Adrenal gland (tissue), 12 donors: ENCODE results near the gene EXTL1. TPM values are rescaled to one million over a fixed set of nuclear protein-coding genes. Genes with fewer than 3 reads are reported as not detected.

Experiments used
- DNase-seq, 7 donors: peaks; one replicate each; pipeline ENCODE4 v3.0.0-alpha.2; 2019 to 2020
- H3K27ac ChIP-seq, 5 donors: fragments of 200-600 bp; sonication (generic) in 4 of 5; 1 replicate in 3 of 5; 2 replicates in 2 of 5; pipeline versions ENCODE4 v1.5.1 to v1.8.0; 2016 to 2020; ENCODE audit warnings: mild to moderate bottlenecking in 1 of 5
- H3K27me3 ChIP-seq: fragments of 200-600 bp; 2 replicates; pipeline ENCODE4 v1.8.0; 2021
- H3K36me3 ChIP-seq, 2 donors: fragments of 200-600 bp; replicated peaks in 1 of 2; 1 replicate in 1 of 2; 2 replicates in 1 of 2; pipeline versions ENCODE4 v1.5.1 to v1.8.0; 2018 to 2022
- H3K4me1 ChIP-seq, 2 donors: fragments of 200-600 bp; replicated peaks in 1 of 2; 1 replicate in 1 of 2; 2 replicates in 1 of 2; pipeline versions ENCODE4 v1.5.1 to v1.8.0; 2018 to 2021
- H3K4me3 ChIP-seq, 4 donors: fragments of 200-600 bp; sonication (generic) in 3 of 4; one replicate each; pipeline ENCODE4 v1.5.1; 2016 to 2018
- H3K9me3 ChIP-seq, 3 donors: fragments of 200-600 bp; sonication (generic) in 1 of 3; replicated peaks in 1 of 3; 1 replicate in 2 of 3; 2 replicates in 1 of 3; pipeline versions ENCODE4 v1.5.1 to v1.8.0; 2016 to 2021
- CTCF ChIP-seq, 6 experiments: fragments of 450-650 bp in 4 of 6; fragments of 200-600 bp in 2 of 6; sonication (generic) in 1 of 6; IDR thresholded peaks; 1 replicate in 5 of 6; 2 replicates in 1 of 6; pipeline versions ENCODE4 v1.5.1 to v1.8.0; 2016 to 2021; ENCODE audit warnings: antibody characterized with exemption in 6 of 6, mild to moderate bottlenecking in 2 of 6, moderate library complexity in 1 of 6
- POLR2A ChIP-seq, 2 donors: fragments of 450-650 bp; IDR thresholded peaks; one replicate each; pipeline ENCODE4 v1.6.1; 2017; ENCODE audit warnings: antibody characterized with exemption in 2 of 2, mild to moderate bottlenecking in 2 of 2, moderate library complexity in 1 of 2
- WGBS, 4 donors: extraction: QIAGEN DNeasy Blood & Tissue Kit in 2 of 4; methylation state at CpG; one replicate each; pipeline versions ENCODE4 v1.1.5 to v1.1.7; 2013 to 2017; 5-methylcytosine and 5-hydroxymethylcytosine counted together
- intact Hi-C, 2 donors: fragments of 100-400 bp; cut with DNase I; formaldehyde crosslinking; loops; one replicate each; pipeline versions ENCODE4 v1.14.1 to v1.15.0; 2022 to 2023
- polyA plus RNA-seq, 3 donors: library from polyadenylated mRNA; stranded (reverse); fragments of 200-250 nt in 2 of 3; fragments of 350-450 nt in 1 of 3; fragmentation: Illumina TruSeq in 1 of 3; extraction: RNeasy Lipid Tissue Mini Kit (QIAGEN cat#74804) in 1 of 3; gene quantifications; one replicate each; pipeline ENCODE4 v1.2.3, GENCODE V29; 2013 to 2014
- total RNA-seq, 9 donors: library from RNA; depleted of rRNA in 4 of 9; stranded (reverse); fragments of >200 nt in 4 of 9; fragments of 120-200 nt in 1 of 9; fragmentation: NEBNext Ultra II Directional in 1 of 9; extraction: Animal tissue kit (Norgen Biotek cat#: 25700) in 1 of 9; gene quantifications; one replicate each; pipeline versions ENCODE4 v1.1.0 to v1.2.4, GENCODE V29; 2013 to 2023
- donor health status: healthy with polysubstance abuse.
- donor health status: Bipolar disorder and iron deficiency.
- donor health status: DM: yes; HTN: yes; CAD: no.
- donor health status: DM: no; HTN: no; CAD: no.
- donor health status: DM: no; HTN: no; CAD: no.
- donor health status: DM: yes; HTN: yes; CAD: no.

The EXTL1 gene
- total and polyA plus RNA-seq, 12 donors = 0.31 to 6.5 (median 1.9) TPM

DNA sequence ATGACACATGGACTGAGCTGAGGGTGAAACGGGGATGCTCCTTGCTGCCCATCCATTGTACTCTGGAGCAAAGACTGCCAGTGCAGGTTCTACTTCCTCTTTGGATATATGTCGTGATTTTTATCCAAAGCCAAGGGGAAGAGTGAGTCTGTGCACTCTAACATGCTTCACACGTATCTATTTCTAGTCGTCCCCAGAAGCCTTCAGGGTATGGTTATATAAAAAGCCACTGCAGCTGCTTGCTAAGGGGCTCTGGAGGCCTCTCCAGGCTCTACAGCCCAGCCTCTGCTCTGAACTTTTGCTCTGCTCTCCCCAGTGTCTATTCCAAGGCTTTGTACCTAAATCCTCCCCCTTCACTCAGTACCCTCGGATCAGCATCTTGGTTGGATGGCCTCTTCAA, 43.8 kb upstream of the EXTL1 start:
- H3K9me3 ChIP-seq = no peaks in the 10 kb centered on the region
- no peak for DNase-seq
- H3K36me3 ChIP-seq = peaks cover 0 to 56% of the 10 kb centered on the region in 2 donors
- 75 to 94% (median 87%) methylated on average over 5 of the region's 5 CpGs for WGBS, 4 donors
- intact Hi-C loops = no loop called here
- TF ChIP-seq CTCF (IDR thresholded peaks at IDR 0.05) (no peak), POLR2A (IDR thresholded peaks at IDR 0.05) (no peak)
- no peak overlapping the region for H3K4me3 ChIP-seq
- H3K27me3 ChIP-seq = no peaks in the 10 kb centered on the region
- no peak overlapping the region for H3K27ac ChIP-seq
- no peaks in the 10 kb centered on the region for H3K4me1 ChIP-seq

DNA sequence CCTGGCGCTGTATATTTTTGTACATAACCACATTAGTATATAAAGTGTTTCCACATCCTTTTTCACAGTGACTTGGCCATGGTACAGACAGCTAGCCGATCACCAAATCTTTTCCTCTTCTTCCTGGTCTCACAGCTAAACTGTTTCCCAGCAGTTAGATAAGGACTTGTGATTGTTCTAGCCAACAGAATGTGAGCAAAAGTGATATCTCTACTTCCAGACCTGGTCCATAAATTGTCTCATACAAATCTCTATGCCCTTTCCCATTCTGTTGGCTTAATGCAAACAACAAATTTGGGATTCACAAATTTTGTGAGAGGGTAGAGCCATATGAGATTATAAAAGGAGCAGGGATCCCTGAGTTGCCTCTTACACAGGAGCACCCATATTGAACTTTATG, 43.2 kb upstream of the EXTL1 start:
- TF ChIP-seq CTCF (IDR thresholded peaks at IDR 0.05) (no peak), POLR2A (IDR thresholded peaks at IDR 0.05) (no peak)
- Histone ChIP-seq H3K9me3 (no peaks in the 10 kb centered on the region), H3K27me3 (no peaks in the 10 kb centered on the region), H3K4me3 (no peak overlapping the region), H3K4me1 (no peaks in the 10 kb centered on the region), H3K36me3 (peaks cover 0 to 56% of the 10 kb centered on the region in 2 donors), H3K27ac (no peak overlapping the region)
- DNase-seq = no peak
- 81 to 92% (median 88%) methylated on average over 2 of the region's 2 CpGs for WGBS, 4 donors
- intact Hi-C loops = no loop called here

- H3K9me3 ChIP-seq = no peaks in the 10 kb centered on the region
- no peak overlapping the region for H3K4me3 ChIP-seq
- peak in 1 of 7 donors; percentile 26 for DNase-seq
- TF ChIP-seq POLR2A (IDR thresholded peaks at IDR 0.05) = no peak
- no peak for TF ChIP-seq CTCF (IDR thresholded peaks at IDR 0.05)
- peaks cover 0 to 56% of the 10 kb centered on the region in 2 donors for H3K36me3 ChIP-seq
- H3K27ac ChIP-seq = no peak overlapping the region
- intact Hi-C loops = no loop called here
- H3K27me3 ChIP-seq = no peaks in the 10 kb centered on the region
- 56 to 72% (median 61%) methylated on average over 6 to 7 of the region's 7 CpGs for WGBS, 4 donors
- H3K4me1 ChIP-seq = no peaks in the 10 kb centered on the region
These were observed 42.4 kb upstream of the EXTL1 start for GRCh38 chr1:25979210-25979609.

- no peak for TF ChIP-seq CTCF (IDR thresholded peaks at IDR 0.05)
- TF ChIP-seq POLR2A (IDR thresholded peaks at IDR 0.05) = no peak
- no peak overlapping the region for H3K27ac ChIP-seq
- intact Hi-C loops = no loop called here
- H3K4me1 ChIP-seq = peaks cover 0 to 6% of the 10 kb centered on the region in 2 donors
- DNase-seq = no peak
- H3K27me3 ChIP-seq = no peaks in the 10 kb centered on the region
- no peak overlapping the region for H3K4me3 ChIP-seq
- H3K36me3 ChIP-seq = peaks cover 0 to 54% of the 10 kb centered on the region in 2 donors
- 90 to 95% (median 94%) methylated on average over 1 of the region's 1 CpG for WGBS, 4 donors
- H3K9me3 ChIP-seq = no peaks in the 10 kb centered on the region
These were observed 36.4 kb upstream of the EXTL1 start for GRCh38 chr1:25985171-25985570.
